DOHH2 (cell line): ENCODE data around the gene ILK.

Experiments used
- H3F3A ChIP-seq: fragments of 200-600 bp; sonication (generic), shearing (Covaris generic); 2 replicates; pipeline ENCODE4 v1.6.0; 2016; ENCODE audit warnings: antibody characterized with exemption, mild to moderate bottlenecking; ENCODE audit not compliant: control insufficient read depth, insufficient read depth
- H3K27ac ChIP-seq: fragments of 200-600 bp; sonication (generic); 2 replicates; pipeline ENCODE4 v1.5.1; 2014; ENCODE audit warnings: low read depth, mild to moderate bottlenecking, low read length, moderate library complexity
- H3K27me3 ChIP-seq: fragments of 200-600 bp; sonication (generic); 2 replicates; pipeline ENCODE4 v1.6.1; 2014; ENCODE audit warnings: mild to moderate bottlenecking, low read length, mixed read lengths; ENCODE audit not compliant: control insufficient read depth
- H3K36me3 ChIP-seq: fragments of 200-600 bp; sonication (generic); 2 replicates; pipeline ENCODE4 v1.6.1; 2014; ENCODE audit warnings: mild to moderate bottlenecking, low read length, moderate library complexity, mixed read lengths; ENCODE audit not compliant: control insufficient read depth
- H3K4me1 ChIP-seq: fragments of 200-600 bp; sonication (generic); 2 replicates; pipeline ENCODE4 v1.6.1; 2014; ENCODE audit warnings: mild to moderate bottlenecking, low read length, mixed read lengths; ENCODE audit not compliant: control insufficient read depth
- H3K4me2 ChIP-seq: fragments of 200-600 bp; sonication (generic); 2 replicates; pipeline ENCODE4 v1.6.0; 2014; ENCODE audit warnings: mild to moderate bottlenecking, low read length, moderate library complexity
- H3K4me3 ChIP-seq: fragments of 200-600 bp; sonication (generic); 2 replicates; pipeline ENCODE4 v1.5.1; 2014; ENCODE audit warnings: mild to moderate bottlenecking, low read length, mixed read lengths
- H3K79me2 ChIP-seq: fragments of 200-600 bp; sonication (generic); 2 replicates; pipeline ENCODE4 v1.6.1; 2014; ENCODE audit warnings: mild to moderate bottlenecking, low read length, mixed read lengths; ENCODE audit not compliant: control insufficient read depth
- H3K9me2 ChIP-seq: fragments of 200-600 bp; sonication (generic); replicated peaks from 2 replicates; pipeline ENCODE4 v1.6.1; 2014; ENCODE audit warnings: mild to moderate bottlenecking, low read length, mixed read lengths; ENCODE audit not compliant: control insufficient read depth
- H3K9me3 ChIP-seq: fragments of 200-600 bp; sonication (generic); 2 replicates; pipeline ENCODE4 v1.6.1; 2014; ENCODE audit warnings: antibody characterized with exemption, low read length, mixed read lengths; ENCODE audit not compliant: control insufficient read depth, insufficient read depth
- H4K20me1 ChIP-seq: fragments of 200-600 bp; sonication (generic); 2 replicates; pipeline ENCODE4 v1.6.0; 2014; ENCODE audit warnings: low read depth, mild to moderate bottlenecking, antibody characterized with exemption, low read length, moderate library complexity; ENCODE audit not compliant: control insufficient read depth, insufficient read depth
- CTCF ChIP-seq: fragments of 200-600 bp; sonication (generic); IDR thresholded peaks from one replicate; pipeline ENCODE4 v1.5.1; 2014; ENCODE audit warnings: antibody characterized with exemption, mild to moderate bottlenecking, low read depth, low read length; ENCODE audit not compliant: poor library complexity, severe bottlenecking
- EZH2phosphoT487 ChIP-seq: fragments of 200-600 bp; sonication (generic); IDR thresholded peaks from 2 replicates; pipeline ENCODE4 v1.6.1; 2017; ENCODE audit warnings: borderline replicate concordance, mild to moderate bottlenecking, antibody characterized with exemption, low read length, moderate library complexity, mixed read lengths

The ILK gene

DNA sequence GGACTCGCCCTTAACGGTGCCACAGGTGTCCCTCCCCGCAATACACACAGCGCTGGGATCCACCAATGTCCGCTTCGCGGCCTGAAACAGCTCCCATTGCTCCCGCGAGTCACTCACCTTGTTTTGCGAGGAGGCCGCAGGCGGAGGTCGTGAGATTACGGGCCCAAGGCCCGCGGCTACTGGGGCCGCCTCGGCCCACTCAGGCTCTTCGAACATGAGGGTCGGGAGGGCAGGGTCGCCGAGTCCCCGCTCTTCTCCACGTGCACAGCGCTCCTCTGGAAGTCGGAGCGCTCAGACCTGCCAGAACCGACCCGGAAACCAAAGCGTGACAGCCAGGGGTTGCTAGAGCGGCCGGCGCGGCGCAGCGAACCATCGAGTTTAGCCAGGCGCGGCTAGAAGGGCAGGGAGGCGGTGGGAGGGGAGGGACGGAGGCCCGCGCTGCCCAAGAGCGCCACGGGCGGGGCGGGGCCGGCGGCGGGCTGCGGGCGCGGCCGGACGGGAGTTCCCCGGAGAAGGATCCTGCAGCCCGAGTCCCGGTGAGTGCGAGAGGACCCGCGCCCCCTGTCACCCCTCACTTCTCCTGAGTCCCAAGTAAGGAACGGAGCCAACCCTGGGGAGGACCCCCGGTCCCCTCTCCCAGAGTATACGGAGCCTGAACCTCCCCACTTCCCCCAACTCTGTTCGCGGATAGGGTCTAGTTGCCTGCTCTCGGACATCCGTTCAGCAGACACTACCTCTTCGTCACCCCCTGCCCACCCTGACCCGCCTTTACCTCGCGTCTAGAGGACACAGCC is at the start of gene ILK, which contains the start of gene RRP8:
Gene ILK, plus strand, starts transcription at position 488 of the 794 bp plus-strand sequence. CDS start 498 bp downstream, outside the sequence.
Gene RRP8, minus strand, starts transcription at position 330 of the 794 bp plus-strand sequence. Its CDS starts 114 bp downstream, at position 216.
- H3K9me3 ChIP-seq, result no peaks in the 10 kb centered on the region
- H3K4me1 ChIP-seq, result peaks cover 49% of the 10 kb centered on the region
- H4K20me1 ChIP-seq, result peaks cover 14% of the 10 kb centered on the region
- H3K4me3 ChIP-seq, result peak within 1 kb of the TSS; percentile 95
- peak within 1 kb of the TSS; percentile 47 for H3K27ac ChIP-seq
- peaks cover 91% of the 10 kb centered on the region for H3K79me2 ChIP-seq
- H3K36me3 ChIP-seq, result peaks cover 75% of the 10 kb centered on the region
- H3K9me2 ChIP-seq, result no peaks in the 10 kb centered on the region
- no peaks in the 10 kb centered on the region for H3K27me3 ChIP-seq
- no peak for TF ChIP-seq EZH2phosphoT487
- TF ChIP-seq CTCF, result peak; percentile 27
- peaks cover 12% of the 10 kb centered on the region; the same call in 1 of the 2 replicates for H3F3A ChIP-seq
- peak within 1 kb of the TSS; percentile 89 for H3K4me2 ChIP-seq

DNA sequence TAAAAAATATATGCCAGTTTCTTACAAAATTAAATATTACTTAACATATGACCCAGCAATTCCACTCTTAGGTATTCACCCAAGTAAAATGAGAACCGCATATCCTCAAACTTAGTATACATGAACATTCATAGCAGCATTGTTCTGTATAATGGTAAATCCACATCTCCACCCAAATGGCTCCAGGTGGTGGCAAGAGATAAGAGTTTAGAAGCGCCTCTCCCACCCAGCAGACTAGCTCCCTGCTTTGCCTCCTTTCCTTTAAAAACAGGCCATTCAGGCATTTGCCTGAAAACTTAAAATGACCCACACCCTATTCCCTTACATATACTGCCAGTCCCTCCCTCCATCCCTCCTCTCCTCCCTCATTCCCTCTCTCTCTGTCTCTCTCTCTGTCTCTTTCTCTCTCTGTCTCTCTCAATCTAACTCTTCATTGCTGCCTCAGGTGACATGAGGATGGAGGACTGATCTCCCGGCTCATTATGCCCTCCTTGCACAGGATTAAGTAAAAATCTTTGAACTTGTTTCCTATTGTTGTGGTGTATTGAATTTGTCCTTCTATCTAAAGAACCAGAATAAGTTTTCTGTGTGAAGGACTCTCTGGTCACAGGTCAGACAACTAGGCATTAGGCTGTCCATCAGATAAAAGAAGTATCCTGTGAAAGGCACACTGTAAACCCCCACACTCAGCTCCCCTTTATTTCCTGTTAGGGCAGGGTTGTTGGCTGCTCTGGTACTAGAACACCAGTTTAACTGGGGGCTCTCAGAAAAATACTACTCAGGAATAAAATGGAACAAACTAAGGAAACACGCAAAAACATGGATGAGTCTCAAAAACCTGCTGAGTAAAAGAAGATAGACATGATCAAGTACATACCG is 48.5 kb upstream of the ILK start:
- H3K27ac ChIP-seq, result no peak overlapping the region
- no peaks in the 10 kb centered on the region for H3K4me1 ChIP-seq
- H3K4me2 ChIP-seq, result no peak overlapping the region
- no peak for TF ChIP-seq CTCF
- no peak for TF ChIP-seq EZH2phosphoT487
- H3K4me3 ChIP-seq, result no peak overlapping the region
- no peaks in the 10 kb centered on the region for H3K79me2 ChIP-seq
- no peaks in the 10 kb centered on the region for H3F3A ChIP-seq
- no peaks in the 10 kb centered on the region for H3K9me2 ChIP-seq
- H3K9me3 ChIP-seq, result no peaks in the 10 kb centered on the region
- H3K36me3 ChIP-seq, result no peaks in the 10 kb centered on the region
- H3K27me3 ChIP-seq, result no peaks in the 10 kb centered on the region
- no peaks in the 10 kb centered on the region for H4K20me1 ChIP-seq

- Histone ChIP-seq H3K4me1 (no peaks in the 10 kb centered on the region), H3K79me2 (no peaks in the 10 kb centered on the region), H3K27ac (no peak overlapping the region), H3K4me3 (no peak overlapping the region), H3K9me3 (no peaks in the 10 kb centered on the region), H3K36me3 (no peaks in the 10 kb centered on the region), H3F3A (no peaks in the 10 kb centered on the region), H4K20me1 (no peaks in the 10 kb centered on the region), H3K27me3 (no peaks in the 10 kb centered on the region), H3K9me2 (no peaks in the 10 kb centered on the region), H3K4me2 (no peak overlapping the region)
- TF ChIP-seq CTCF (no peak), EZH2phosphoT487 (no peak)
These were observed 47.2 kb upstream of the ILK start for GRCh38 chr11:6556139-6556949.
